GM19328 (cell line): ENCODE results near the gene CD248.
A peak's percentile ranks its signal among the peaks of the same experiment; 100 is the strongest.
"Not testable (repeated sequence)": the region's sequence is repeated elsewhere in the genome, so short reads cannot be mapped to it uniquely, and the experiment has no call there.

Experiments
- ATAC-seq: cut with Tn5 transposase; IDR thresholded peaks from one replicate; pipeline ENCODE4 v1.9.1; 2021; ENCODE audit warnings: mild to moderate bottlenecking, moderate library complexity; ENCODE audit not compliant: unreplicated experiment

The CD248 gene

GRCh38 chr11:66313321-66314185 is 3.3 kb downstream of the CD248 start:
- ATAC-seq, result no peak

DNA sequence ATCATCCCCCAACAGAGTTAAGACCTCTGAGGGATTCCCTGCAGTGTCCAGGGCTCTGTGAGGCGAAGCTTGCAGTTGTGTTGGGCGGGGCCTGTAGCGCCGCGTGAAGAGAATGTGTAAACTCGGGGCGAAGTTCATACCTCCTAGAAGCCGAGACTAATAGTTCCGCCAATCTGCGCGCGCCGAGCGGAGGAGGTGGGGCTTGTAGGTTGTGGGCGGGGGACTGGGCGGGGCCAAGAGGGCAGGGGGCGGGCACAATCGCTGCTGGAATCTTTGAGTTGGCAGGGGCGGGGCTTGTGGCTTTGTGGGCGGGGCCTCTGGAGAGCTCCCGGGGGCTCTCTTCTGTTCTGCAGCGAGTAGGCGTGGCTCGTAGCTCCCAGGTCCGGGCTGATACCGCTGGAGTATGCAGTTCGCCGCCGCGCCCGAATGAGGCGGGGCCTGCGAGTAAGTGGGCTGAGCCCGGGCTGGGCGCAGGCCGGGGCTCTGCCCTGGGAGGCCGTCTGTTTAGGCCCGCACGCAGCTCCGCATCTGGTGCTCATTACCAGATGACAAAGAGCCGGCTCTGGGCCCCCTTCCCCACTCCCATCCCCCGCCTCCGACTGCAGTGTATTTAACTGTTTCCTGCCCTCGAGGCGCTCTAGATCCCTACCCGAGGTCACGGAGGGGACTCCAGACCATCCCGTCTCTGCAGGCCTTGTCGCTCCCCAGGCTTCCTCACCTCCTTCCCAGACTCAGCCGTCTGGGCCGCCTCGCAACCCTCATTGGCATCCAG is 4.1 kb downstream of the CD248 start:
- peak; percentile 46 for ATAC-seq

DNA sequence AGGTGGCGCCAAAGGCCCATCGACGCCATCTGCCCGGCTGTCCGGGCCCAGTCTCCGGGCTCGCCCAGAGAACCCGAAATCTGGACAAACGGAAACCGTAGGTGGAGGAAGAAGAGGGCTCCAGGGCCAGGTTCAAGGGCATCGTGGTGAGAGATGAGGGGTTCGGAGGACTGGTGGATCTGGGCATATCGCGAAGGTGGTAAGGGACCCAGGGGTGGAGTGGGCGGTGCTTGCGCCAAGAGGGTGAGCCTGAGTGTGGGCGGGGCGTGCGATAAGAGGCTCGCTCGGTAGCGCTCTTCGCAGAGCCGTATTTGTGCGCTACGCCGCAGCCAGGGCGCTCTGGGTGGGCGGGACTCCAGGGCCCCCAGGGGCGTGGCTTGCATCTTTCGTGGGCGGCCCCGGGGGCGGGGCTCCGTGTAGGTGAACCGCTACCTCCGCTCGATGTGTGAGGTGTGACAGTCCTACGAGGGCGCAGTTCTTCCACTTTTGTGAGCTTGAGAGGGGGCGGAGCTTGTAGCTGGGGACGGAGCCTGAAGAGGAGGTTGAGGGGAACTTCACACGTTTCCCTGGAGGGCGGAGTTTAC is 4.8 kb downstream of the CD248 start:
- peak; percentile 64 for ATAC-seq

DNA sequence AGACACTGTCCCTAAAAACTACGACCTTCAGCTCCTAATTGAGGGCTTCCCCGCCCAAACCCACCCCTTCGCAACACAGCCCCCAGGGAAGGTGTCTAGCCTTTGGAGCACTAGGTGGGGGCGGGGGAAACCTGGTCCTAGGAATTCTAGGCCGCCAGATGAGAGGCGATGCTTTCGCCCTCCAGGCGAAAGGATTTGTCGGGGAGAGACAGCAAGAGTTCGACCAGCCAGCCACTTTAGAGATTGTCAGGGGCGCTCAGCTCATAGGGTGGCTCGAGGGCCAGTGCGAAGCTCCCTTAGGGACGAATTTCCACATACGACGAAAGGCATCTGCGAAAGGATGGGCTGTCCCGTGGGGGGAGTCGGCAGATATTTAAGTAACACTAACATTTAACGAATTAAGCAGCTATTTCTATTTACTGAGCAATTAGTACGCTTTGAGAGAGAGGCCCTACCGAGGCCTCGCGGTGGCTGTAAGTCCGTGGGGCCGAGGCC is 5.3 kb downstream of the CD248 start:
- peak; percentile 40 for ATAC-seq

GRCh38 chr11:66310803-66311440 is 5.9 kb downstream of the CD248 start:
- not testable (repeated sequence) for ATAC-seq

DNA sequence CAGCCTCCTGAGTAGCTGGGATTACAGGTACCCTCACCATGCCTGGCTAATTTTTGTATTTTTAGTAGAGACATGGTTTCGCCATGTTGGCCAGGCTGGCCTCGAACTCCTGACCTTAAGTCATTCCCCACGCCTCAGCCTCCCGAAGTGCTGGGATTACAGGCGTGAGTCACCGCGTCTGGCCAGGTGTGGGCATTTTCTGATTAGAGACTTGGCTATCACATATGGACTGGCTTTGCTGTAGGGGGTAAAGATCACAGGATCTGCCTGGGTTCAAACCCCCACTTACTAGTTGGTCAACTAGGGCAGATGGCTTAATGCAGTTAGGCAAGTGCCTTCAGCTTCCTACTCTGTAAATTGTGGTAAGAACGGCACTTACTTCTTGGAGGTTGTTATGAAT is 6.5 kb downstream of the CD248 start:
- ATAC-seq, result no peak

- no peak for ATAC-seq
These were observed 7.4 kb downstream of the CD248 start for GRCh38 chr11:66309475-66309874.

- no peak for ATAC-seq
These were observed 14.2 kb downstream of the CD248 start for GRCh38 chr11:66302656-66303055.

DNA sequence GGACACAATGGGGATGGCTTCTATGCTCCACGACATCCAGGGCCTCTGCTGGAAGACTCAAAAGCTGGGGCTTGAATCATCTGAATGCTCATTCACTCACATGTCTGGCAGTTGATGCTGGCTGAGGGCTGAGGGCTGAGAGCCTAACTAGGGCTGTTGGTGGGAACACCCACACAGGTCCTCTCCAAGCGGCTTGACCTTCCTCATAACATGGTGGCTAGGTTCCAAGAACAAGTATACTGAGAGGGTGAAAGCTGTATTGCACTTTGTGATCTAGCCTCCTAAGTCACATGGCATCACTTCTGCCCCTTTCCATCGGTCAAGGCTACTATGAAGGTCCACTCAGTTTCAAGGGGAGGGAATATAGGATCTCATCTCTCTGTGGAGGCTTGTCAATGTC is 17.7 kb downstream of the CD248 start:
- no peak for ATAC-seq

DNA sequence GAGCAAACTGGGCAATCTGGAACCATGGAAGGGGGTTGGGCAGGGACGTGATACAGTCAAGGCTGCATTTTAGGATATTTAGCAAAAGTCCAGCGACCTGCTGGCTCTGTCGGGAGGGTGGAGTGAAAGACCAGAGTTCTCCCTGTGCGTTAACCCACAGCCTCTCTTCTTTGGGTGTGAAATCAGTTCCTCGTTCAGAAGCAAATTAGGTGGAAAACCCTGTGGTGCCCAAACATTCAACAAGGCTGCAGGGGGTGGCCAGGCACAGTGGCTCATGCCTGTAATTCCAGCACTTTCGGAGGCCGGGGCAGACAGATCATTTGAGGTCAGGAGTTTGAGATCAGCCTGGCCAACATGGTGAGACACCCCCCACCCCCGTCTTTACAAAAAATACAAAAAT is 19.2 kb downstream of the CD248 start:
- ATAC-seq, result no peak

- ATAC-seq, result no peak
These were observed 21.9 kb downstream of the CD248 start for GRCh38 chr11:66294626-66295620.

DNA sequence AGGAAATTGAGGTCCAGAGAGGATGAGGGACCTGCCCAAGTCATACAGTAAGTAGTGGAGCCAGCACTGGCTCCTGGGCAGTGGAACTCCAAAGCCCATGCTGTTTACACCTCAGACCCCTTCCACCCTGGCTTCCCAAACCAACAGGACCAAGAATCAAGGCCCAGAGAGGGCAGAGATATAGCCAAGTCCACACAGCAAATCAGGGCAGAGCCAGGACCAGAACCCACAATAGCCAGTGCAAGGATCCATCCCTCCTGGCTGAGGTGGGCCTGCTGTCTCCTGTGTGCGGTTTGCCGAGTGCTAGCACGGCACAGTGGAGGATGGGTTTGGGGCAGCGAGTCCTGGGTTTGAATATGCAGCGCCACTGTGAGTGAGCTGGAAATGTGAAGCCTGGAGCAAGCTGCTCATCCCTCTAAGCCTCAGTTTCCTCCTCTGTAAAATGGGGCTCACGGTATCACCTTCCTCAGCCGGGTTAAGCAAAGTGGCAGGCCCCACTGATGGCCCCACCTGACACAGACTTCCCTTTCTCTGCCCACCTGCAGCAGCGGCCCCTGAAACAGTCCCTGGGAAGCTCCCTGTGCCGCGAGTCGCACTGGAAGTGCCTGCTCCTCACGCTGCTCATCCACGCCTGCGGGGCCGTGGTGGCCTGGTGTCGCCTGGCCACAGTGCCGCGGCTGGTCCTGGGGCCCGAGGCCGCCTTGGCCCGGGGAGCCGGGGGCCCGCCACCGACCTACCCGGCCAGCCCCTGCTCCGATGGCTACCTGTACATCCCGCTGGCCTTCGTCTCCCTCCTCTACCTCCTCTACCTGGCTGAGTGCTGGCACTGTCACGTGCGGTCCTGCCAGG is 22.8 kb downstream of the CD248 start:
- ATAC-seq, result no peak

GRCh38 chr11:66293352-66293751 is 23.5 kb downstream of the CD248 start:
- no peak for ATAC-seq

DNA sequence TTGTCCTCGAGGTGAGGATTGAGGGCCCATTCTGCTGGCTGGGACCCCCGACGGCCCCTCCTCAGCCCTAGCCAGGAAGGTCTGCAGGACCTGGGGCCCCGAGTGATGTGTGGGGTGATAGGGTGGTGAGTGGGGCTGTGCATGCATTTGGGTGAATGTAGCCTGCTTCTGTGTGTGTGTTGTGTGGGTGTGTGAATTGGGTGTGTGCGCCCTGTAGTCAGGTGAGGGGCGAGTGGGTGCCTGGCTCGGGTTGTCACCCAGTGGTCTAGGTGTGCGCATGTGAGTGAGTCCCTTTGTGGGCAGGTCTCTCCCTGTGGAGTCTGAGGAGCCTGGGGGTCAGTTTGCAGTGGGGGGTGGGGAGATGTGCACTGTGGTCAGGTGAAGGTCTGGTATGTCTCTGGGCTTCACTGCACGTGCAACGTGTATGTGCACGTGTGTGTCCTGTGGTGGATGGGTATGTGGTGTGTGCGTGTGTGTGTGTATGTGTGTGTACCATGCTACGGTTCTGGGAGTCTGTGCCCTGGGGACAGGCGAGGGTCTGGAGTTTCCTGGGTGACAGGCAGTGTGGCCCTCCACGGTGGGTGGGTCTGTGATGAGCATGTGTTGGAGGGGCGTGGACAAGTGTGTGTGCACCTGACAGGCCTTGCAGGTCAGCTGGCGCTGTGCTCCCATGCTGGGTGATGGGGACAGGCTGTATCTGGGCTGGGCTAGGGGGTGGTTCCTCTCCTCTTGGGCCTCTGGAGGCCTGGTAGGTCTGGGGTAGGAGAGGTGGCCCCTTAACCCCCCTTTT is 24.1 kb downstream of the CD248 start:
- no peak for ATAC-seq

DNA sequence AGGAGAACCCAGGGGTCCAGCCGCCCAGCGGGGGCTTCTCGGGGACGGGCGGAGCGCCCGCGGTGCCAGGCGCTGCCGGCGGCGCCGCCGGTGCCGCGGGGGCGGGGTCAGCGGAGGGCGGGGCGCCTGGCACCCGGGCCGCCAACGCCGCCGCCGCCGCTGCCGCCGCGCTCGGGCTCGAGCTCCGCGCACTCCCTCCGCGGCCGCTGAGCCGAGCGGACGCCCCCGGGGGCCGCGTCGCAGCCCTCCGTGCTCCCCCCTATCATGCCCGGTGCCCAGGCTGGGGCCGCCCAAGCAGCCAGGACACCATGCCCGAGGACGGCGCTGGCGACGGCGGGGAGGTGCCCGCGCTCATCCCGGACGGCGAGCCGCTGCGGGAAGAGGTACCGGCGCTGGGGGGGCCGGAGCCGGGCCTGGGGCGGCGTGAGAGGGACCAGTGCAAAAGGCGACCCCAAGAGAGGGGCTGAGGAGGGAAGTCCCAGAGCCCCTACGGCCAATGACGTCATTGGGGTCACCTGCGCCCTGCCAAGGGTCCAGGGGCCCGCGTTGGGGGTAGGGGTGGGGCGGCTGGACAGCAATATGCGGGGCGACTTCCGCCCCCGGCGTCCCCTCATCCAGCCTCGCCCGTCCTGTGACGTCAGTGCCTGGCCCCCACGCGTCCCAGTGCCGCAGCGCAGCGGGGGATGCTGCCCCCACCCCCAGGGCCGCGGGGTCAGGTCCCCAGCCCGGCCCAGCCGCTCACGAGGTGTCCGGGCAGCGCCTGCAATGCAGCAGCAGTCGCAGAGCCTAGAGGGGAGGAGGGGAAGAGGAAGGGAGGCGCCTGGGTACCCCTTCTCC is 24.9 kb downstream of the CD248 start, which contains the start of gene TMEM151A:
Gene TMEM151A, plus strand, starts transcription at position 189 of the 837 bp plus-strand sequence. Its CDS starts 120 bp downstream, at position 309.
- no peak for ATAC-seq

DNA sequence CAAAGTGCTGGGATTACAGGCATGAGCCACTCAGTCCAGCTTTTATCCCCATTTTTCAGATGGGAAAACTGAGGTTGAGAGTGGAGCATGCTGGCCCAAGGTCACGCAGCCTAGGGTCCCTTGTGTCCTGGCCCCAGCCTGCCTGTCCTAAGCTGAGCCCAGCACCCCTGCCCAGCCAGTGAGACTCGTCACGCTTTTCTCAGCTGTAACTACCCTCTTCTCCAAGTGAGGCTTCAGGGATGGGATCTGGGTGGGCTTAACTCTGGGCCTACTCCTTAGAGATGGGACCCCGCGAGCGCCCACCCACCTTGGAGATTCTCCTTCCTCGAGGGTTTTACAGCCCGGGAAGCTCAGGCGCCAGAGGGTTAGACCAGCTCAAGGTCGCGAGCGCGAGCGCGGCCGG is 25.5 kb downstream of the CD248 start:
- no peak for ATAC-seq

- no peak for ATAC-seq
These were observed 26.6 kb downstream of the CD248 start for GRCh38 chr11:66290330-66290621.
